ENCODE results near the gene VSIG10. TPM values are rescaled to one million over a fixed set of nuclear protein-coding genes. Genes with fewer than 3 reads are reported as not detected.

The VSIG10 gene
- polyA plus RNA-seq, 1 donor (not counting 4 experiments of a cell fraction or from before 2014, with no cell fraction given), result 11.4 TPM

- no peak for FAIRE-seq
- no peak for TF ChIP-seq EZH2 (IDR thresholded peaks at IDR 0.05; ENCODE audit: low read length)
- TF ChIP-seq CTCF (optimal IDR thresholded peaks at IDR 0.05 in 1 of 3, IDR thresholded peaks at IDR 0.05 in 1 of 3, conservative IDR thresholded peaks at IDR 0.05 in 1 of 3; ENCODE audit: extremely low read depth in 1 of 3, insufficient read depth in 2 of 3, low read length in 3 of 3), result no peak
- dilution Hi-C loops (cut with MboI; ENCODE audit: extremely low pct_ligation_motif_present, low sequenced_read_pairs), result no loop called here
- Histone ChIP-seq H3K27me3 (ENCODE audit: control insufficient read depth, extremely low read depth, insufficient read depth, low read length) (no peaks in the 10 kb centered on the region), H3K27ac (ENCODE audit: control insufficient read depth, insufficient read depth, low read length) (no peak overlapping the region), H3K9me1 (ENCODE audit: control insufficient read depth, extremely low read depth, insufficient read depth, low read length) (no peaks in the 10 kb centered on the region), H3K9me3 (ENCODE audit: control insufficient read depth, low read depth, low read length) (no peaks in the 10 kb centered on the region), H4K20me1 (ENCODE audit: control insufficient read depth, extremely low read depth, insufficient read depth, low read length) (no peaks in the 10 kb centered on the region), H3K79me2 (ENCODE audit: control insufficient read depth, insufficient read depth, low read length) (peaks cover 2% of the 10 kb centered on the region), H3K36me3 (ENCODE audit: control insufficient read depth in 2 of 2, extremely low read depth in 1 of 2, insufficient read depth in 2 of 2, low read length in 2 of 2) (peaks cover 22 to 23% of the 10 kb centered on the region in 2 experiments), H3K4me2 (ENCODE audit: control insufficient read depth, extremely low read depth, insufficient read depth, low read depth, low read length) (no peak overlapping the region), H3K4me1 (ENCODE audit: control insufficient read depth, extremely low read depth, insufficient read depth, low read length) (no peaks in the 10 kb centered on the region), H2AFZ (ENCODE audit: control insufficient read depth, low read length) (no peak overlapping the region), H3K9ac (ENCODE audit: control insufficient read depth, extremely low read depth, insufficient read depth, low read length) (no peak overlapping the region), H3K4me3 (ENCODE audit: control insufficient read depth in 2 of 3, extremely low read depth in 1 of 3, insufficient read depth in 2 of 3, low read depth in 1 of 3, low read length in 3 of 3) (no peak overlapping the region)
- no peak for DNase-seq (ENCODE audit: low read depth, low spot score)
Measured at GRCh38 chr12:118145798-118146156, 42.0 kb upstream of the VSIG10 start.

- dilution Hi-C loops (cut with MboI; ENCODE audit: extremely low pct_ligation_motif_present, low sequenced_read_pairs), result no loop called here
- no peak for FAIRE-seq
Measured at GRCh38 chr12:118145113-118145797, 41.4 kb upstream of the VSIG10 start.

More at GRCh38 chr12:118145113-118145797, 41.4 kb upstream of the VSIG10 start:
- Histone ChIP-seq H3K4me1 (ENCODE audit: control insufficient read depth, extremely low read depth, insufficient read depth, low read length) (no peaks in the 10 kb centered on the region), H3K9me1 (ENCODE audit: control insufficient read depth, extremely low read depth, insufficient read depth, low read length) (no peaks in the 10 kb centered on the region), H4K20me1 (ENCODE audit: control insufficient read depth, extremely low read depth, insufficient read depth, low read length) (no peaks in the 10 kb centered on the region), H3K4me3 (ENCODE audit: control insufficient read depth in 2 of 3, extremely low read depth in 1 of 3, insufficient read depth in 2 of 3, low read depth in 1 of 3, low read length in 3 of 3) (no peak overlapping the region), H3K36me3 (ENCODE audit: control insufficient read depth in 2 of 2, extremely low read depth in 1 of 2, insufficient read depth in 2 of 2, low read length in 2 of 2) (peaks cover 23 to 25% of the 10 kb centered on the region in 2 experiments), H3K4me2 (ENCODE audit: control insufficient read depth, extremely low read depth, insufficient read depth, low read depth, low read length) (no peak overlapping the region), H2AFZ (ENCODE audit: control insufficient read depth, low read length) (no peak overlapping the region), H3K79me2 (ENCODE audit: control insufficient read depth, insufficient read depth, low read length) (peaks cover 2% of the 10 kb centered on the region), H3K27ac (ENCODE audit: control insufficient read depth, insufficient read depth, low read length) (no peak overlapping the region), H3K9me3 (ENCODE audit: control insufficient read depth, low read depth, low read length) (no peaks in the 10 kb centered on the region), H3K9ac (ENCODE audit: control insufficient read depth, extremely low read depth, insufficient read depth, low read length) (no peak overlapping the region), H3K27me3 (ENCODE audit: control insufficient read depth, extremely low read depth, insufficient read depth, low read length) (no peaks in the 10 kb centered on the region)
- no peak for DNase-seq (ENCODE audit: low read depth, low spot score)
- TF ChIP-seq EZH2 (IDR thresholded peaks at IDR 0.05; ENCODE audit: low read length) (no peak), CTCF (optimal IDR thresholded peaks at IDR 0.05 in 1 of 3, IDR thresholded peaks at IDR 0.05 in 1 of 3, conservative IDR thresholded peaks at IDR 0.05 in 1 of 3; ENCODE audit: extremely low read depth in 1 of 3, insufficient read depth in 2 of 3, low read length in 3 of 3) (no peak)
